H9 (cell line): ENCODE measurements around the gene ARHGEF10L. TPM values are rescaled to one million over a fixed set of nuclear protein-coding genes. Genes with fewer than 3 reads are reported as not detected.
"Not testable (repeated sequence)": the region's sequence is repeated elsewhere in the genome, so short reads cannot be mapped to it uniquely, and the experiment has no call there.

Experiments
- DNase-seq: peaks from one replicate; pipeline ENCODE4 v3.0.0-alpha.2; 2017
- H2AFZ ChIP-seq: one replicate; pipeline ENCODE4 v1.6.1; 2013; ENCODE audit warnings: mild to moderate bottlenecking, low read length, control low read depth, moderate library complexity
- H2AK5ac ChIP-seq: 2 replicates; pipeline ENCODE4 v1.6.1; 2013; ENCODE audit warnings: low read length, control low read depth, mixed read lengths; ENCODE audit not compliant: insufficient read length
- H2BK120ac ChIP-seq: one replicate; pipeline ENCODE4 v1.6.1; 2013; ENCODE audit warnings: low read depth, mild to moderate bottlenecking, low read length, control low read depth, inconsistent platforms; ENCODE audit not compliant: poor library complexity, severe bottlenecking
- H2BK12ac ChIP-seq: 2 replicates; pipeline ENCODE4 v1.6.1; 2013; ENCODE audit warnings: low read length, control low read depth, mixed read lengths, low read depth; ENCODE audit not compliant: insufficient read length
- H2BK15ac ChIP-seq: 2 replicates; pipeline ENCODE4 v1.6.1; 2013; ENCODE audit warnings: low read depth, low read length, control low read depth
- H2BK20ac ChIP-seq: one replicate; pipeline ENCODE4 v1.6.1; 2013; ENCODE audit warnings: low read depth, mild to moderate bottlenecking, low read length, control low read depth, inconsistent platforms; ENCODE audit not compliant: poor library complexity, severe bottlenecking
- H2BK5ac ChIP-seq: 2 replicates; pipeline ENCODE4 v1.6.1; 2013; ENCODE audit warnings: low read length, control low read depth, mixed read lengths; ENCODE audit not compliant: insufficient read length
- H3K14ac ChIP-seq: 2 replicates; pipeline ENCODE4 v1.6.1; 2013; ENCODE audit warnings: low read length, control low read depth; ENCODE audit not compliant: insufficient read depth
- H3K18ac ChIP-seq: 2 replicates; pipeline ENCODE4 v1.6.1; 2013; ENCODE audit warnings: low read depth, mild to moderate bottlenecking, mixed read lengths, low read length, control low read depth; ENCODE audit not compliant: insufficient read length
- H3K23ac ChIP-seq: 2 replicates; pipeline ENCODE4 v1.6.1; 2013; ENCODE audit warnings: low read length, control low read depth, mixed read lengths, low read depth; ENCODE audit not compliant: insufficient read length
- H3K23me2 ChIP-seq: 2 replicates; pipeline ENCODE4 v1.6.1; 2013; ENCODE audit warnings: low read depth, mild to moderate bottlenecking, mixed read lengths, low read length, control low read depth; ENCODE audit not compliant: insufficient read length, poor library complexity, severe bottlenecking
- H3K27ac ChIP-seq: 2 replicates; pipeline ENCODE4 v1.5.1; 2013; ENCODE audit warnings: low read length, control low read depth, mixed read lengths, low read depth; ENCODE audit not compliant: insufficient read length
- H3K27me3 ChIP-seq: 2 replicates; pipeline ENCODE4 v1.6.1; 2013; ENCODE audit warnings: low read length, control low read depth, inconsistent platforms; ENCODE audit not compliant: insufficient read depth
- H3K4ac ChIP-seq: 2 replicates; pipeline ENCODE4 v1.6.1; 2013; ENCODE audit warnings: low read depth, mild to moderate bottlenecking, control low read depth, inconsistent platforms, low read length, moderate library complexity
- H3K4me1 ChIP-seq: 2 replicates; pipeline ENCODE4 v1.6.1; 2013; ENCODE audit warnings: low read length, control low read depth, inconsistent platforms; ENCODE audit not compliant: insufficient read depth
- H3K4me2 ChIP-seq: 2 replicates; pipeline ENCODE4 v1.6.1; 2013; ENCODE audit warnings: low read length, control low read depth, mixed read lengths; ENCODE audit not compliant: insufficient read length, insufficient read depth
- H3K56ac ChIP-seq: 2 replicates; pipeline ENCODE4 v1.6.1; 2013; ENCODE audit warnings: low read depth, mild to moderate bottlenecking, mixed read lengths, low read length, control low read depth; ENCODE audit not compliant: insufficient read length
- H3K79me1 ChIP-seq: 2 replicates; pipeline ENCODE4 v1.6.1; 2013; ENCODE audit warnings: low read depth, mild to moderate bottlenecking, moderate library complexity, low read length, control low read depth, inconsistent platforms; ENCODE audit not compliant: insufficient read depth, poor library complexity, severe bottlenecking
- H3K79me2 ChIP-seq: 2 replicates; pipeline ENCODE4 v1.6.1; 2013; ENCODE audit warnings: low read length, control low read depth, inconsistent platforms; ENCODE audit not compliant: insufficient read depth
- H3K9ac ChIP-seq: 2 replicates; pipeline ENCODE4 v1.6.1; 2013; ENCODE audit warnings: low read length, control low read depth, mixed read lengths; ENCODE audit not compliant: insufficient read length; ENCODE audit errors: extremely low read depth
- H3K9me3 ChIP-seq: one replicate; pipeline ENCODE4 v1.6.1; 2013; ENCODE audit warnings: low read depth, low read length, inconsistent platforms; ENCODE audit not compliant: control insufficient read depth
- H3T11ph ChIP-seq: one replicate; pipeline ENCODE4 v1.6.1; 2013; ENCODE audit warnings: mild to moderate bottlenecking, low read length, control low read depth, inconsistent platforms
- H4K20me1 ChIP-seq: one replicate; pipeline ENCODE4 v1.6.1; 2013; ENCODE audit not compliant: control insufficient read depth, insufficient read length, insufficient read depth
- H4K5ac ChIP-seq: 2 replicates; pipeline ENCODE4 v1.6.1; 2013; ENCODE audit warnings: low read depth, mild to moderate bottlenecking, mixed read lengths, low read length, control low read depth; ENCODE audit not compliant: insufficient read length
- H4K8ac ChIP-seq: replicated peaks from 2 replicates; pipeline ENCODE4 v1.6.1; 2013; ENCODE audit warnings: low read length, control low read depth, mixed read lengths, low read depth; ENCODE audit not compliant: insufficient read length
- H4K91ac ChIP-seq: 2 replicates; pipeline ENCODE4 v1.6.1; 2013; ENCODE audit warnings: low read depth, mild to moderate bottlenecking, moderate library complexity, mixed read lengths, low read length, control low read depth; ENCODE audit not compliant: insufficient read length
- H3K27ac Mint-ChIP-seq, 3 experiments: 2 replicates in 2 of 3; 3 replicates in 1 of 3; pipeline ENCODE4 v1.8.0; 2020 to 2021; ENCODE audit warnings: mixed read lengths in 3 of 3, mild to moderate bottlenecking in 1 of 3, moderate library complexity in 1 of 3
- H3K27me3 Mint-ChIP-seq: 2 replicates; pipeline ENCODE4 v1.8.0; 2021; ENCODE audit warnings: low read depth, mild to moderate bottlenecking, moderate library complexity, mixed read lengths
- H3K36me3 Mint-ChIP-seq, 3 experiments: 2 replicates in 2 of 3; 3 replicates in 1 of 3; pipeline ENCODE4 v1.8.0; 2020 to 2021; ENCODE audit warnings: low read depth in 3 of 3, mixed read lengths in 3 of 3; ENCODE audit not compliant: insufficient read depth in 1 of 3
- H3K4me1 Mint-ChIP-seq, 2 experiments: 2 replicates each; pipeline ENCODE4 v1.8.0; 2020; ENCODE audit warnings: mixed read lengths in 2 of 2
- H3K4me3 Mint-ChIP-seq, 2 experiments: 2 replicates in 1 of 2; 3 replicates in 1 of 2; pipeline ENCODE4 v1.8.0; 2020 to 2021; ENCODE audit warnings: mild to moderate bottlenecking in 2 of 2, mixed read lengths in 2 of 2, moderate library complexity in 1 of 2
- H3K9me3 Mint-ChIP-seq, 2 experiments: 2 replicates in 1 of 2; 3 replicates in 1 of 2; pipeline ENCODE4 v1.8.0; 2020; ENCODE audit warnings: mild to moderate bottlenecking in 2 of 2, mixed read lengths in 2 of 2, moderate library complexity in 1 of 2
- CTCF ChIP-seq: fragments of 200-600 bp; sonication (generic); conservative IDR thresholded peaks from 3 replicates; pipeline ENCODE4 v1.8.0; 2021; ENCODE audit warnings: antibody characterized with exemption, mild to moderate bottlenecking
- WGBS: extraction: QIAGEN DNeasy Blood & Tissue Kit; methylation state at CpG from one replicate; pipeline ENCODE4 v1.1.7; 2013; ENCODE audit warnings: missing lambda C conversion rate, low lambda C conversion rate, mixed read lengths; ENCODE audit not compliant: insufficient read length; ENCODE audit errors: extremely low coverage; 5-methylcytosine and 5-hydroxymethylcytosine counted together
- total RNA-seq: library from RNA; stranded (reverse); gene quantifications from 2 replicates; pipeline ENCODE4 v1.2.1, GENCODE V29; 2021

ARHGEF10L gene
- total RNA-seq, 1 experiment from 2014 or later, result 20.2 TPM

DNA sequence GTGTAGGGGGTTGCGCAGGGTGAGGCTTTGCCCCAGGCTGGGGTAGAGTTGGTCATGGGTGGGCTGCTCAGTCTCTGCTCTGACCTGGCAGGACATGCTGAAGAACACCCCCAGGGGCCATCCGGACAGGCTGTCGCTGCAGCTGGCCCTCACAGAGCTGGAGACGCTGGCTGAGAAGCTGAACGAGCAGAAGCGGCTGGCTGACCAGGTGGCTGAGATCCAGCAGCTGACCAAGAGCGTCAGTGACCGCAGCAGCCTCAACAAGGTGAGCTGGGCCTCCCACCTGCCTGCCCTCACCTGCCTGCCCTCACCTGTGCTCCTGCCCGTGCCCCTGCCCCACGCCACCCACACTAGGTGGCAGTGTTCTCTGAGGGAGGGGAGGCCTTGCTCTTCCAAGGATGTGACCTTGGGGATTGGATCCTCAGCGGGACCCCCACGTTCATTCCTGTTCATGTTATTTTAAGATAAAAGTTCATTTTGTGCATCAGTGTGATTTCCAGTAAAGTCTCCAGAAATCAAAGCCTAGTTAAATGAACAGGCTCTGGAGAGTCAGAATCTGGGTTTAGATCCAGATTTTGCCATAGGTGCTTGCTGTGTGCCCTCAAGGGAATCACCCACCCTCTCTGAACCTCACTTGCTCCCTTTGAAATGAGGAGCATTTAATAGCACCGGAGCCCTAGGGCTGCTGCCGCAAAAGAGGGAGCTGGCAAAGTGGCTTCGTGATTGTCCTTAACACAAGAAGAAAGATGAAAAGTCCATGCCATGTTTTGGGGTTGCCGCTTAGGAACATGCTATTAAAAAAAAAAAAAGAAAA is 87.9 kb downstream of the ARHGEF10L start:
- H3K79me1 ChIP-seq, result no peaks in the 10 kb centered on the region
- no peaks in the 10 kb centered on the region for H3K23me2 ChIP-seq
- H3K27me3 Mint-ChIP-seq, result no peaks in the 10 kb centered on the region; the same call in 1 of the 2 replicates
- H3K27ac ChIP-seq, result no peak overlapping the region
- no peaks in the 10 kb centered on the region for H3K9me3 Mint-ChIP-seq
- TF ChIP-seq CTCF, result peak; percentile 35; the same call in 2 of the 3 replicates
- peak overlapping the region in 1 of 3 experiments; percentile 59; a peak in 1 of 7 replicates for H3K27ac Mint-ChIP-seq
- H2BK5ac ChIP-seq, result no peak overlapping the region
- no peak overlapping the region for H3K4me3 Mint-ChIP-seq
- H3K9ac ChIP-seq, result no peak overlapping the region
- no peak overlapping the region for H2BK120ac ChIP-seq
- H3K36me3 Mint-ChIP-seq, result peaks cover 2 to 68% (median 45%) of the 10 kb centered on the region in 3 experiments
- DNase-seq, result no peak
- WGBS, result no CpG with 5 or more reads among the region's 16 CpGs
- H4K20me1 ChIP-seq, result peaks cover 2% of the 10 kb centered on the region
- H4K91ac ChIP-seq, result no peak overlapping the region
- H2AFZ ChIP-seq, result no peak overlapping the region
- no peak overlapping the region for H3T11ph ChIP-seq
- H3K56ac ChIP-seq, result no peak overlapping the region
- no peak overlapping the region for H4K5ac ChIP-seq
- H3K79me2 ChIP-seq, result no peaks in the 10 kb centered on the region
- no peak overlapping the region for H4K8ac ChIP-seq
- H3K4me1 Mint-ChIP-seq, result peaks cover 2 to 6% of the 10 kb centered on the region in 2 experiments; a peak in 2 of 4 replicates
- H3K4me2 ChIP-seq, result no peak overlapping the region
- H3K18ac ChIP-seq, result no peak overlapping the region
- no peak overlapping the region for H2BK12ac ChIP-seq
- no peak overlapping the region for H2AK5ac ChIP-seq
- no peak overlapping the region for H2BK15ac ChIP-seq
- H2BK20ac ChIP-seq, result no peak overlapping the region
- H3K4ac ChIP-seq, result no peak overlapping the region
- H3K27me3 ChIP-seq, result no peaks in the 10 kb centered on the region
- no peak overlapping the region for H3K14ac ChIP-seq
- no peaks in the 10 kb centered on the region for H3K4me1 ChIP-seq
- no peak overlapping the region for H3K23ac ChIP-seq
- H3K9me3 ChIP-seq, result no peaks in the 10 kb centered on the region

DNA sequence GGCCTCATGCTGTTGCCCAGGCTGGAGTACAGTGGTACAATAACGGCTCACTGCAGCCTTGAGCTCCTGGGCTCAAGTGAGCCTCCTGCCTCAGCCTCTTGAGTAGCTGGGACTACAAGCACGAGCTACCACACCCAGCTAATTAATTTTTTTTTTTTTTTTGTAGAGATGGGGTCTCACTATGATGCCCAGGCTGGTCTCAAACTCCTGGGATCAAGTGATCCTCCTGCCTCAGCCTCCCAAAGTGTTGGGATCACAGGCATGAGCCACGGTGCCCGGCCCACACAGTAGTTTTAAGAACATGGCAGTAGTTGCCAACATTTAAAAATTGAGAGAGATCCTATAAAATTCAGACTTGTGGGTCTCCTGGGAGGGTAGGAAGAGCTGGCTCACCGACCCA is 89.5 kb downstream of the ARHGEF10L start:
- not testable (repeated sequence) for H3K4ac ChIP-seq, H3K79me2 ChIP-seq, H3K27ac Mint-ChIP-seq, H3K27ac ChIP-seq, H2AFZ ChIP-seq, H2BK120ac ChIP-seq, H3K23me2 ChIP-seq, H3T11ph ChIP-seq, H2BK5ac ChIP-seq, H3K27me3 Mint-ChIP-seq, H3K14ac ChIP-seq, H4K91ac ChIP-seq, H3K56ac ChIP-seq, H3K23ac ChIP-seq, H2BK20ac ChIP-seq, H3K79me1 ChIP-seq, H2BK12ac ChIP-seq, H3K4me3 Mint-ChIP-seq, DNase-seq, H3K9ac ChIP-seq, H3K18ac ChIP-seq, H4K8ac ChIP-seq, H4K20me1 ChIP-seq, H3K27me3 ChIP-seq, H3K4me1 Mint-ChIP-seq, H2BK15ac ChIP-seq, H4K5ac ChIP-seq, H3K4me2 ChIP-seq, H2AK5ac ChIP-seq, H3K9me3 ChIP-seq, H3K4me1 ChIP-seq, H3K9me3 Mint-ChIP-seq
- WGBS, result no CpG with 5 or more reads among the region's 5 CpGs
- peaks cover 0 to 61% (median 44%) of the 10 kb centered on the region in 3 experiments for H3K36me3 Mint-ChIP-seq
